HG03025 (cell line): ENCODE results near the gene CDK15.

Experiments
- ATAC-seq: cut with Tn5 transposase; IDR thresholded peaks from one replicate; pipeline ENCODE4 v1.9.1; 2021; ENCODE audit warnings: mild to moderate bottlenecking, moderate library complexity; ENCODE audit not compliant: unreplicated experiment, low FRiP score

The CDK15 gene

DNA sequence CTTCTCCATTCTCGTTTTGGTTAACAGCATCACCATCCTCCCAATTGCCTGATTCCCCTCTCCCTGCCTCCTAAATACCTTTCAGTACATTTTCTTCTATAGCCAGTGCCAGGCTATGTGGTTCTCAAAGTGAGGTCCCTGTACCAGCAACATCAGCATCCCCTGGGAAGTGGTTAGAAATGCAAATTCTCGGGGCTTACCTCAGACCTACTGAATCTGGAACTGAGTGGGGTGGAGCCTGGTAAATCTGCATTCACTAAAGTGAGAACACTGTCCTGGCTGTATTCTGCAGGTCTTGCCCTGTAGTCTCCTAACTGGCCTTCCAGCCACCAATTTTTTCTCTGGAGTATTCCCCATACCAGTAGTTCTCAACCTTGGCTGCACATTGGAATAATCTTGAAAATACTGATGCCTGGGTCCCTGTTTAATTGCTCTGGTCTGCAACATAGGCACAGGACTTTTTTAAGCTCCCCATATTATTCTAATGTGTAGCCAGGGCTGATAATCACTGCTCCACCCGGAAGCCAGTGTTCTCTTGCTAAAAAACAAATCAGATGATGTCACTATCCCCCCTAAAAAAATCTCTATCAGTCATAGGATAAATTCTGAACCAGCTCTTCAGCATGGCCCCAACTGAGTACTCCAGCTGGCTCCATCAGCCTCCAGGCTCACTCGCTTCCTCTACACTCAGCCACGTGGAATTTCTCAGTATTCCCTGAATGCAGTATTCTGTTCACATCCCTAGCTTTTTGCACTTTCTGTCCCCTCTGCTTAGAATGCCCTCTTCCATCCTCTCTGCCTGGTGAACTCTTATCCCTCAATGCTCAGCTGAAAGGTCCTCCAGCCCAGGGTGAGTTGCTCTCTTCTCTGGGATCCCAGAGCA, 98.4 kb downstream of the CDK15 start:
- ATAC-seq = peak; percentile 69

DNA sequence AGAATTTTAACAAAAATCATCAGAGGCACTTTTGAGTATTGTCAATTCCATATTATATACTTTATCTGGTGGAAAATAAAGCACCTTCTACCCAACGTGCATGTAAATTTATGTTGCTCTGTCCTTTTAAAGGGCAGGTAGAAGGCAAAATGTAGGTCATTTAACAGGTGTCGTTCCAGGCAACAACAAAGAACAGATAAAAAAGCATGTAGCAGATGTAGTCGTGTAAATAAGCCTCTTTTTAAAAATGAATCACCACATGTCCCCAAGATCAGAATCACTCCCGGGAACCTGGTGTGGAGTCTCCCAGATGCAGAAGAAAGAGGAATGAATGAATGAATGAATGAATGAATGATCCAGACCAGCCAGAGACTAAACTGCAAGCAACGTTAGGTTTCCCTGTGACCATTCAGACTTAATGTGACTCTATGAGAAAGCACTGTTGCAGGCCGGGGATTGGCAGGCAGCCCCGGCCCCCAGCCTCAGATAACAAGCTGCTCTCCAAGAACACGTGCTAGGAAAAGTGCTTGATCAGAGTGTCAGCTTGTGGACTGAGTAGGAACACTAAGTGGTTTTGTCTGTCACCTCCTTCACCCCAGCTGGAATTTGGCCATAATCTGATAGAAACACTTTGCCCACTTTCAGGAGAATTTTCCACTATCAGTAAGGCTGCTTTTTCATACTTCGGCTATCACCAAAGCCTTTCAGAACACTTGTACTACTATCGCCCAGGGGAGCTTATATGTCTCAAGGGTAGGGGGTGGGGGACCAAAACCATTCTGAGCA, 100.6 kb downstream of the CDK15 start:
- ATAC-seq = no peak

- ATAC-seq = no peak
These were observed 101.2 kb downstream of the CDK15 start for GRCh38 chr2:201907563-201907881.

GRCh38 chr2:201908901-201909300, 102.6 kb downstream of the CDK15 start:
- no peak for ATAC-seq

GRCh38 chr2:201909348-201909747, 103.0 kb downstream of the CDK15 start:
- no peak for ATAC-seq

- ATAC-seq = peak; percentile 59
These were observed 103.6 kb downstream of the CDK15 start for GRCh38 chr2:201909961-201910361.

- ATAC-seq = no peak
These were observed 105.0 kb downstream of the CDK15 start for GRCh38 chr2:201911372-201911771.

GRCh38 chr2:201913201-201913600, 106.9 kb downstream of the CDK15 start:
- ATAC-seq = no peak

DNA sequence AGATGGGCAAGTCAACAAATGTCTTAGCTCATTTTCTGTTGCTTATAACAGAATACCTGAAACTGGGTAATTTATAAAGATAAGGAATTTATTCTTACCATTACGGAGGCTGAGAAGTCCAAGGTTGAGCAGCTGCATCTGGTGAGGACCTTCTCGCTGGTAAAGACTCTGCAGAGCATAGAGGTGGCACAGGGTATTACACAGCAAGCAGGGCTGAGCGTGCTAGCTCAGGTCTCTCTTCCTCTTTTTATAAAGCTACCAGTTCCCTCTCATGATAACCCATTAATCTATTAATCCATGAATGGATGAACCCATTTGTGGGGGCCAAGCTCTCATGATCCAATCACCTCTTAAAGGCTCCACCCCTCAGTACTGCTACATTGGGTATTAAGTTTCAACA, 109.1 kb downstream of the CDK15 start:
- no peak for ATAC-seq

- no peak for ATAC-seq
These were observed 110.2 kb downstream of the CDK15 start for GRCh38 chr2:201916565-201916964.

DNA sequence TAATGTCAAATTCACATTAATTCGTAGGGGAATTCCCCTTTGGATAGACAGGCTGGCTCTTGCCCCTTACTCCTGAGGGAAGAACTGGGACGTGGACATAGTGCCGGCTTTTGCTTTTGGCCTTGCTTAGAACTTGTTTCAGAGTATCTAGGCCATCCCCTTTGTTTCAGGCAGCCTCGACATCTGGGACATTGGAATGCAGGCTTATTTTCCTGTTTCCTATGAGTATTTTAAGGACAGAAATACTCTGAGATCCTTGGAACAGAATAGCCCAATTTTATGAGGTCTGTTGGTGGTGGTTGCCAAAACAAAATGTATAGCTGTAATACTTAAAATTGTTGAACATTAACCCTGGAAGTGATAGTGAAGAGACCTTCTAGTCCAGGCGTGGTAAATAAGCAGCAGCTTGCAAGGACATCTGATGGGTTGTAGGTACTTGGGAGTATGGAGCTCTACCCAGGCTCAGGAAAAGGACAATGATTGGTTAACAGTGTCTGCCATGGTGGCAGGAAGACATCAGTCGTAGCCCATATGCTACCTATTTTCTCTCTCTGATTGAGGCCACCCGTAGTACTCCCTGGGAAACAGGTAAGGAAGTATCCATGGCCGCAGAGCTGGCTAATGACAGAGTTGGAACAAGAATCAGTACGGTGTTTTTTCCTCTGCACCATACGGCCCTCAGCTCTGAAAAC, 112.4 kb downstream of the CDK15 start:
- ATAC-seq = no peak

- ATAC-seq = no peak
These were observed 112.9 kb downstream of the CDK15 start for GRCh38 chr2:201919308-201919634.

- no peak for ATAC-seq
These were observed 117.3 kb downstream of the CDK15 start for GRCh38 chr2:201923436-201924328.

- ATAC-seq = no peak
These were observed 118.1 kb downstream of the CDK15 start for GRCh38 chr2:201924453-201924852.

DNA sequence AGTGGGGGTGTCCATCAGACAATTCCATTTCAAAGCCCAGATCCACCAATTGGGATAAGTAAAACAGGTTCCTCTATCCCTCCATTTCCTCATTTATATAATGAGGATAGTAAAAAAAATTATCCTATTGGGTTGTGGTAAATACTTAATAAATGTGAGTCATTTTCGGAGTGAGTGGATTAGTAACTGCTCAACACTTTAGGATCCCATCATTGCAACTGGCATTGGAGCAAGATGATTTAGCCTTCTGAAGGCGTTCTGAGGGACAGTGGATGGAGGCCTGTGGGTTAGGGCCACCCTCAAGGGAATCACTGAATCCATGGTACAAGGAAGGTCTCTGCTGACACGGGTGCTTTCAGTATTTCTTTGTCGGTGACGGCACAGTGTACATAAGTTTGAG, 118.7 kb downstream of the CDK15 start:
- no peak for ATAC-seq

GRCh38 chr2:201926067-201926466, 119.7 kb downstream of the CDK15 start:
- no peak for ATAC-seq

GRCh38 chr2:201928363-201928762, 122.0 kb downstream of the CDK15 start:
- no peak for ATAC-seq

GRCh38 chr2:201929281-201930026, 123.1 kb downstream of the CDK15 start:
- no peak for ATAC-seq

GRCh38 chr2:201930043-201930442, 123.7 kb downstream of the CDK15 start:
- ATAC-seq = no peak

DNA sequence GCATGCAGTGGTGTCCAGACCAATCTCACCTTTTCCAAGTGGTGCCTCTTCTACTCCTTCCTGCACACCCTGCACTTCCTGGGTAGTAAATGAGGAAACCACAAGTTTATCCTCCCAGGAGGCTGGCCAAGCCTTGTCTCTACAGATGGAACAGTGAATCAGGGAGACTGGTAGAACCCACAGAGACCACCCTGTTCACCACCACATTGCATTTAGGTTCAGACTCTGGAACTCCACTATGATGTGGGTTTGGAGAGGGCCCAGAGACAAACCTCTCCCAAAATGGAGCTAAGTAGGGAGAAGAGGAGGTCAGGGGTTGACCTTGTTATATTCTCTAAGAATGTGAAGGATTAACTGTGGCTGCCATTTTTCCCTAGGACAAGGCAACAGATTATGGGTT, 124.5 kb downstream of the CDK15 start:
- ATAC-seq = no peak
